ENCODE results near the gene MVK.
A peak's percentile ranks its signal among the peaks of the same experiment; 100 is the strongest.

Gene MVK

DNA sequence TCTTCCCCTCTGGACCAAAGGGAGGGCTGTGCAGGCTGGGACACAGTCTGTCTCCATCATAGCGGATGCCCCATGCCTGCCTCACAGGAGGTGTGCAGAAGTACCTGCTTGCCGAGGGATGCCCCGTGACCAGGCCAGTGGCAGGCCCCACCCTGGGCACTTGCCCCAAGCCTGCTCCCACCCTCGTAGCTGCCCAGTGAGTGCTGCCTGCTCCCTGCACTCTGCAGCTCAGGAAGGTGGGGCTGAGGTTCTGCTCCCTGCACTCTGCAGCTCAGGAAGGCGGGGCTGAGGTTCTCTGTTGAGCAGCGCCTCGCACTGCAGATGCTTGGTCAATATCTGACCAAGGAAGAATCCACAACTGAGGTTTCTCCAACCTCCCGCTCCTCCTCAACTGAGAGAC lies 7.2 kb upstream of the MVK start:
- H3K4me3 ChIP-seq (ENCODE audit: low read length) = no peak overlapping the region

DNA sequence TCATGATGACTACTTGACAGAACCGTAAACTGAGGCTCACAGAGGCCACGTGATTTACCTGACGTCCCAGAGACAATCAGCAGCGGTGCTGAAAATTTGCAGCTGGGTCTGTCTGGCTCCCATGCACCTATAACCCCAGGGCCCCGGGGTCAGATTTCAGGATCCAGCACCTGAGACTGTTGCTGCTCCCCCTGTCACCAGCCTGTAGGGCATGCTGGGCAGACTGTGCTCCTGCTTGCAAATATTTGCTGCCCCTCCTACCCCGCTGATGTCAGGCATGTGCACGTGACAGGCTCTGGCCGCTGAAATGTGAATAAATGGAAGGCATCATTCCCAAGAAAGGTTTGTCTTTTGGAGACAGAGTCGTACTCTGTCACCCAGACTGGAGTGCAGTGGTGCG lies 6.3 kb upstream of the MVK start:
- H3K4me3 ChIP-seq (ENCODE audit: low read length) = no peak overlapping the region
- TF ChIP-seq ZNF274 (IDR thresholded peaks at IDR 0.05; ENCODE audit: low read depth, low read length) = no peak

More for the DNA sequence above, 7.2 kb upstream of the MVK start:
- TF ChIP-seq ZNF274 (IDR thresholded peaks at IDR 0.05; ENCODE audit: low read depth, low read length) = no peak

DNA sequence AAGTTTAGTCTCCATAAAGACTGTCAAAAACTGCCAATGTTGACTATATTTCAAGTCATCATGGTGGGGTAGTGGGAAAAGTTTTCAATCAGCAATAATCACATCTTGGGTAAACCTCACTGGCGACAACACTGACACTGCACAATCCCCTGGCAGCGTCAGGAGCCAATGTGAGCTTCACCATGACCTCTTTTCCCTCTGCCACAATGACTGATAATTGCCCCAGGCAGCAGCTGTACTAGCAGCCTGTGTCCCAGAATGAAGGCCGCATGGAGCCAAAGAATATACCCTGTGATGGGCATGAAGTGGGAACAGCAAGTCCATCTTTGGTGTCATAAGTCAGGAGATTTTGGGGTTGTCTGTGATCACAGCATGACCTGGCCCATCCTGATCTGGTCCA lies 5.6 kb upstream of the MVK start:
- no peak for TF ChIP-seq ZNF274 (IDR thresholded peaks at IDR 0.05; ENCODE audit: low read depth, low read length)
- H3K4me3 ChIP-seq (ENCODE audit: low read length) = no peak overlapping the region

DNA sequence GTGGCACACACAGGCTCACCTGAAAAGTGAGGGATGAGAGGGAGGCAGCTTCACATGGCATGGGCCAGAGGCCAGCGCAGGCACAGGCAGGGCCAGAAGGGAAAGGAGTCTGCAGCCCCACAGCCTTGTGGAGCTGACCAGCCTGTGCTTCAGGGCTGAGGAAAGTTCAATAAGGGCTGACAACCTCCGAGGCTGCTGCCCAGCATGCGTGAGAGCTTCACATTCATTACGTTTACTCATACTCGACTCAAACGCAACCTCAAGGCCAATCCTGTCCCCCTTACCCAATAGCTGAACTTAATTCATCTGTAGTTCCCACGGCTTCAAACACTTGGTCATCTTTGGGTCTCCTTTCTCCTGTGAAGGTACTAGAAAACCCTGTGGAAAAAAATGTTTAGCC lies 5.1 kb upstream of the MVK start:
- TF ChIP-seq ZNF274 (IDR thresholded peaks at IDR 0.05; ENCODE audit: low read depth, low read length) = no peak
- no peak overlapping the region for H3K4me3 ChIP-seq (ENCODE audit: low read length)

DNA sequence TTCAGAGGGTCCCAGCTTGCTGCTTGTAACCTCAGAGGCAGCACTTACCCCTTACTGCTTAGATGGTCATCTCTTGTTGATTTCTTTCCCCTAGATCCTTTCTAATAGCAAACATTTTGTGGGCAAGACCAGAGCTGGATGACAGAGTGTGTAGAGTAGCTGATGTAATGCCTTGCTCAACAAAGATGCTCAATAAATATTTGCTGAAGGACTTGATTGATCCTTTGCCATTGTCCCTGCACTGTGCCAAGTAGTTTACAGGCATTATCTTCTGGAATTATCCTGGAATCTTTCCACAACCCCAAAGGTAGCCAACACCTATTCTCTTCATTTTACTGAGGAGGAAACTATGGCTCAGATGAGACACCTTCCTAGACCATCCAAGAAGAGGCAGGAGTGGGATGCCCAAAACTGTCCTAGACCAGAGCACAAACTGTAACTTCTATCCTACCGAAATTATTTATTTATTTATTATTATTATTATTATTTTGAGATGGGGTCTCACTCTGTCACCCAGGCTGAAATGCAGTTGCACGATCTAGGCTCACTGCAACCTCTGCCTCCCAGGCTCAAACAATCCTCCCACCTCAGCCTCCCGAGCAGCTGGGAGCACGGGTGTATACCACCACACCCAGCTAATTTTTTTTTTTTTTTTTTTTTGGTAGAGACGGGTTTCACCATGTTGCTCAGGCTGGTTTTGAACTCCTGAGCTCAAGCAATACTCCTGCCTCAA lies 1.7 kb upstream of the MVK start:
- H3K4me3 ChIP-seq (ENCODE audit: low read length) = peak overlapping the region; percentile 86; the same call in 1 of the 2 replicates
- no peak for TF ChIP-seq ZNF274 (IDR thresholded peaks at IDR 0.05; ENCODE audit: low read depth, low read length)

DNA sequence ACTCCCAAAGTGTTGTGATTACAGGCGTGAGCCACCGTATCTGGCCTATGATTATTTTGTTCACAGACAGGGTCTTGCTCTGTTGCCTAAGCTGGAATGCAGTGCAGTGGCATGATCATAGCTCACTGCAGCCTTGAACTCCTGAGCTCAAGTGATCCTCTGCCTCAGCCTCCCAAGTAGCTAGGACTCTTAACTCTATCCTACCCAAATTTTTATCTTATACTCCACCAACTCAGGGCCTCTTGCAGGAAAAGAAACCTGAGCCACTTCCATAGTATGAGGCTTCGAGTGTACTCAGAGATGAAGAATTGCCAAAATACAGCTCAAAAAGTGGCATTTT lies 1.1 kb upstream of the MVK start:
- no peak for TF ChIP-seq ZNF274 (IDR thresholded peaks at IDR 0.05; ENCODE audit: low read depth, low read length)
- H3K4me3 ChIP-seq (ENCODE audit: low read length) = peak overlapping the region; percentile 86

DNA sequence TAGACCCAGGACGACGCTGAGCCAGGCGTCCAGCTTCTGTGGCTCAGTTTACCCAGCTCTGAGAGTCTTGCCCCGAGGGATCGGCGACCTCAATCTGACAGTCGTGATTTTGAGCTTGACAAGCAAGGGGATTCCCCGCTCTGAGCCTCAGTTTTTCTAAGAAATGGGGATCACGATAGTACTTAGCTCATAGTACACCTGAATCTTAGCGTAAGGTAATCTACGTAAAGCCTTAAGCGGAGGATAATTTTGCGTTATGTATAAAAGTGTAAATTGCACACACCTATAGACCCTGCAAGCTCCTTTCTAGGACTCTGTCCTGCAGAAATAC lies 285 bp downstream of the MVK start:
- H3K4me3 ChIP-seq (ENCODE audit: low read length) = peak overlapping the region; percentile 97
- no peak for TF ChIP-seq ZNF274 (IDR thresholded peaks at IDR 0.05; ENCODE audit: low read depth, low read length)

DNA sequence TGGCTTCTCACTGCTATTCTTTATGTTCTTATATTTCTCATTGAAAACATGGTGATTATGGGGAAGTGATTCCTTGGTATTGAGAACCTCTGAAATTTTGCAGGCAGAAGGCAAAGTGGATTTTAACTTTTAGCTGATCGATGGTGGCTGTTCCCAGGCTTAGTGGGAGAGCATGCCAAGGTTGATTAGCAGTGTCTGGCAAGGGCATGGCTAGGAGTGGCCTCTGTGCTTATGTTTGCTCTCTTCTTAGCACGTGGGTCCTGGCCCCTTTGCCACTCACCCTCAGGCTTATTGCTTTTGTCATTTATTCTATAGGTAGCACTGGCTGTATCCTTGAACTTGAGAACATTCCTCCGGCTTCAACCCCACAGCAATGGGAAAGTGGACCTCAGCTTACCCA lies 2.1 kb downstream of the MVK start:
- H3K4me3 ChIP-seq (ENCODE audit: low read length) = no peak overlapping the region
- TF ChIP-seq ZNF274 (IDR thresholded peaks at IDR 0.05; ENCODE audit: low read depth, low read length) = no peak

DNA sequence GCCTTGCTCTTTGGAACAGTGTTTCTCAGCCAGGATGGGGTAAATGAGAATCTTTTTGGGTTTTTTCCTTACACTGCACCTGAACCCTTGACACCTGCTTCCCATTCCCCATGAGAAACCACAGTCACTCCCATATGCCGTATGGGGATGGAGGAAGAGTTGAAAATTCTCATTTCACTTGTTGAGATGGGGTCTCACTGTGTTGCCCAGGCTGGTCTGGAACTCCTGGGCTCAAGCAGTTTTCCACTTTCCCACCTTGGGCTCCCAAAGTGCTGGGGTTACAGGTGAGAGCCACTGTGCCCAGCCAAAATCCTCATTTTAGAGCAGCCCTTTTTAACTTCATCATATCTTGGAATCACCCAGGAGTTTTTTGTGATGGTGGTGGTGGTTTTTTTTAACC lies 3.7 kb downstream of the MVK start:
- TF ChIP-seq ZNF274 (IDR thresholded peaks at IDR 0.05; ENCODE audit: low read depth, low read length) = no peak
- H3K4me3 ChIP-seq (ENCODE audit: low read length) = no peak overlapping the region

DNA sequence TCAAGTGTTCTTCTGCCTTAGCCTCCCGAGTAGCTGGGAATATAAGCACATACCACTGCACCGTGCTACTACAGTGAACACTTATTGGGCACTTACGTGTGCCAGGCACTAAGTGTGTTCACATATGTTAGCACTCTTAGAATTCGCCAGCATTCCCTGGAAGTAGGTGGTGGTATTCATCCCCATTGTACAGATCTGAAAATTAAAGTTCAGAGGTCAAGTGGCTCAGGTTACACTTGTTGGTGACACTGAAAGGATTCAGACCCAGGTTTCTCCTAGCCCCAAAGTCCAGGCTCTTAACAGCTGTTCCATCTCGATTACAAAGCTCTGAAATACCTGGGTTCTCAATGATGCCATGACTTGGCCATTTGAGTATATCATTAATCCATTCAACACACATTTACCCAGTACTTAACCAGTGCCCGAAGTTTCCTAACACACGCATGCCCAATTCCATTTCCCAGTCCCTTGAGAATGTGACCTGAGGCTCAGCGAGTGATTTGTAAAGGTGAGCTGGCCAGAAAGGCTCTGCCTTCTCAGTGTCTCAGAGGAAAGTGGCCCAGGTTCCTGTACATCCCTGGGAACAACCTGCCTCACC lies 4.8 kb downstream of the MVK start:
- TF ChIP-seq ZNF274 (IDR thresholded peaks at IDR 0.05; ENCODE audit: low read depth, low read length) = no peak
- no peak overlapping the region for H3K4me3 ChIP-seq (ENCODE audit: low read length)

DNA sequence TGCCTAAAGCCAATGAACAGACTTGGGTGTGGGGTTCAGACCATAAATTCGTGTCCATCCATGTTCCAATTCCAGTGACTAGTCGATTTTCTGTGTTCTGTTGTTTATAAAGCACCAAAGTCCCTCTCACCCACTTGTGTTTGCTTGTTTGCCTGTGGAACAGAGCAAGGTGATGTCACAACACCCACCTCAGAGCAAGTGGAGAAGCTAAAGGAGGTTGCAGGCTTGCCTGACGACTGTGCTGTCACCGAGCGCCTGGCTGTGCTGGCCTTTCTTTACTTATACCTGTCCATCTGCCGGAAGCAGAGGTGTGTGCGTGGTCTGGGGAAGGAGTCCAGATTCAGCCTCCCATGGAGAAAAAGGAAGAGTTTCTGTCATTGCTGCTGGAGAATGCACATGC lies 6.0 kb downstream of the MVK start:
- no peak for TF ChIP-seq ZNF274 (IDR thresholded peaks at IDR 0.05; ENCODE audit: low read depth, low read length)
- H3K4me3 ChIP-seq (ENCODE audit: low read length) = no peak overlapping the region

DNA sequence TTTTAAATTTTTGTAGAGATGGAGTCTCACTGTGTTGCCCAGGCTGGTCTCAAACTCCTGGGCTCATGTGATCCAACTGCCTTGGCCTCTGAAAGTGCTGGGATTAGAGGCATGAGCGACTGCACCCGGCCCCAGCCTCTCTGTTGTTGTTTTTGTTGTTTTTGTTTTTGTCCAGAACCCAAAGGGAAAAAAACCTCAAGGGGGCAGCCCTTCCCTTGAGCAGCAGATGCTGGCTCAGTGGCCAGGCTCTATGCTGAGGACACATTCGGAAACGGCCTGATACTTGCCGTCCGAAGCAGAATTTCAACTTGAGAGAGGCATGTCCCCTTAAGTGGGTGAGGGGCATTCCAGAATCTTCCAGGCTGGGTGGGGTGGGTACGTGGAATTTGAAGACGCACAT lies 6.7 kb downstream of the MVK start:
- TF ChIP-seq ZNF274 (IDR thresholded peaks at IDR 0.05; ENCODE audit: low read depth, low read length) = no peak
- H3K4me3 ChIP-seq (ENCODE audit: low read length) = no peak overlapping the region

DNA sequence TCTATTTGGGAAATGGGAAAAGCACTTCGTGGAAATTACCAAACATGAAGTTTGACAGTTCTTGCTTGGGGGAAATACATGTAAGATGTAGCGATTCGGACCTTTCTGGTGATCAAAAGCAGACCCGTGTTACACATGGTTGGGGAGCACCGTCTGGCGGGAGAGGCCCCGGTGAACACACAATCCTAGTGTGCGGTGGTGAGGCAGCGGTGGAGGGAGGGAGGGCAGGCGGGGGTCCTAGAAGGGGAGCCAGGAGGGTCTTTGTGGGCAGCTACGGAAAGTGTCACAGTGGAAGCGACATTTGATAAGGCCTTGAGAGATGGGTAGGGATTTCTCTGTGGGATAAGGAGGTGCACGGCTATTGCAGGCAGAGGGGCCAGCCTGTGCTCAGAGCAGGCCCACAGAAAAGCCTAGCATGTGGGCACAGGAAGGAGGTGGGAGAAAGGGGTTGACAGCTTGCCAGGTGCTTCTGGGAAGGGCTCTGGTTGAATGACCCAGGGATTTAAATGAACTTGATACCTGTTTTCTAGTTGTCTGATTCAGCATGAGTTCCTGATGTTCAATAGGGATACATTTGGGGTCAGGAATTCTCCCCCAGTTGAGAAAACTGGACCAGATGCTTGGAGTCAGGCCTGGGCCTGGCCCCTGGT lies 7.2 kb downstream of the MVK start:
- H3K4me3 ChIP-seq (ENCODE audit: low read length) = no peak overlapping the region
- no peak for TF ChIP-seq ZNF274 (IDR thresholded peaks at IDR 0.05; ENCODE audit: low read depth, low read length)

DNA sequence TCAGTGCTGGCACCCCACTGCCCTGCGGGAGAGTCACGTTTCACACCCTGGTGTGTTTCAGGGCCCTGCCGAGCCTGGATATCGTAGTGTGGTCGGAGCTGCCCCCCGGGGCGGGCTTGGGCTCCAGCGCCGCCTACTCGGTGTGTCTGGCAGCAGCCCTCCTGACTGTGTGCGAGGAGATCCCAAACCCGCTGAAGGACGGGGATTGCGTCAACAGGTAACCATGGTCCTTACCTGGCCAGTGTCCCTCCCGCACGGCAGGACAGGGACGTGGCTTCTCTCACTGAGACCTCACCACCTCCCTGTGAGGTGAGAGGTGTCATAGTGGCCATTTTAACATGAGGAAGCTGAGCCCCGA lies 7.7 kb downstream of the MVK start:
- TF ChIP-seq ZNF274 (IDR thresholded peaks at IDR 0.05; ENCODE audit: low read depth, low read length) = no peak
- no peak overlapping the region for H3K4me3 ChIP-seq (ENCODE audit: low read length)

DNA sequence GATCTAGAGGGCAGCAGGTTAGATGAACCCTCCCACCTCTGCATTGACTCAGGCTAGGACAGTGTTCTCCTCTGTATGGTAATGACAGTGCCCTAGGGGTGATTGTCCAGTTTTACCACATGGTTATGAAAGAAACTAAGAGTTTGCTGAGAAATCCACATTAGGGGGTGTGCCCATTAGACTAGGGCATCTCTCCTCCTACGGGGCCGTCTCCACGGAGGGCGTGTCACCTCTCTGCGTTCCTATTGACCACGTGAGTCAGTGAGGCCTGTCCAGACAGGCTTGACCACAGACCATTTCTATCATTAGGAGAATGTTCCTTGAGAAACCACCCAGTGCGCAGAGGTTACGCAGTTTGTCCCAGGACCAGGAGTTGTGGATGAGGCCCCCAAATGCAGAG lies 8.3 kb downstream of the MVK start:
- no peak overlapping the region for H3K4me3 ChIP-seq (ENCODE audit: low read length)
- TF ChIP-seq ZNF274 (IDR thresholded peaks at IDR 0.05; ENCODE audit: low read depth, low read length) = no peak

DNA sequence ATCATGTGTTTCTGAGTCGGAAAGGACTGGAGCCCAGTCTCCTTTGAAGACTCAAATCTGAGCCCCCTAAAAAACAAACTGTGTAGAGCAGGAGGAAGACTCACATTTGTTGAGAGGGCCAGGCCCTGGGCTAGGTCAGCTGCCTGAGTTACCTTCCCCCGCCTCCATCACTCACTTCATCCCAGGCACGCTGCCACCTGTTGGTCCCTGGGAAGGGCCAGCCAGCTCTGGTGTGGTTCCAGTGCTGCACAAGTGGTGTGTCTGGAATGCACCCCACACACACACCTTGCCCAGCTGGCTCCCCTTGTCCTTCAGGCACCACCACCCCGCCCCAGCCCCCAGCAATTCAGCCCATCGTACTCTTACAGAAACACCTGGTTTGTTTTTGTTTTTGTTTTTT lies 9.0 kb downstream of the MVK start:
- no peak for TF ChIP-seq ZNF274 (IDR thresholded peaks at IDR 0.05; ENCODE audit: low read depth, low read length)

More for the DNA sequence above, 9.0 kb downstream of the MVK start:
- no peak overlapping the region for H3K4me3 ChIP-seq (ENCODE audit: low read length)

All from GM08714 (cell line).